ENCODE data around the gene IL20RA. TPM values are rescaled to one million over a fixed set of nuclear protein-coding genes. Genes with fewer than 3 reads are reported as not detected.
"Not testable (repeated sequence)": the region's sequence is repeated elsewhere in the genome, so short reads cannot be mapped to it uniquely, and the experiment has no call there.

The IL20RA gene
- total and polyA plus RNA-seq, 3 experiments from 2014 or later = not detected

GRCh38 chr6:136973781-136974180, 71.0 kb downstream of the IL20RA start:
- H3K9me3 Mint-ChIP-seq, POLR2A ChIA-PET, H3K4me1 Mint-ChIP-seq: not testable (repeated sequence)

GRCh38 chr6:136971609-136972008, 73.2 kb downstream of the IL20RA start:
- Histone ChIP-seq H3K4me3 (ENCODE audit: low read length) (no peak overlapping the region), H3K4me1 (ENCODE audit: insufficient read depth, low read length) (no peaks in the 10 kb centered on the region), H3K9me3 (ENCODE audit: low read length) (no peaks in the 10 kb centered on the region), H3K36me3 (ENCODE audit: insufficient read depth, low read length) (no peaks in the 10 kb centered on the region), H3K27ac (ENCODE audit: low read depth, low read length) (no peak overlapping the region), H3K27me3 (ENCODE audit: insufficient read depth, low read length, poor library complexity, severe bottlenecking) (peaks cover 9% of the 10 kb centered on the region)
- no peaks in the 10 kb centered on the region for H3K36me3 Mint-ChIP-seq
- no peaks in the 10 kb centered on the region for H3K9me3 Mint-ChIP-seq
- DNase-seq = no peak
- peaks cover 0 to 9% (median 4%) of the 10 kb centered on the region in 3 donors for H3K4me1 Mint-ChIP-seq
- POLR2A ChIA-PET = no interaction called here
- H3K27ac Mint-ChIP-seq = no peak overlapping the region
- CTCF ChIA-PET = interaction anchor here (1.8 kb wide), 1 partner anchor 10 kb away, joined by 5 read pairs; no protein-coding TSS in a partner anchor
- H3K27me3 Mint-ChIP-seq = peaks cover 10 to 46% of the 10 kb centered on the region in 2 donors
- H3K4me3 Mint-ChIP-seq = no peak overlapping the region

More at GRCh38 chr6:136973781-136974180, 71.0 kb downstream of the IL20RA start:
- H3K36me3 ChIP-seq (ENCODE audit: insufficient read depth, low read length); H3K4me1 ChIP-seq (ENCODE audit: insufficient read depth, low read length); H3K4me3 Mint-ChIP-seq; H3K27ac Mint-ChIP-seq; DNase-seq; H3K9me3 ChIP-seq (ENCODE audit: low read length); H3K4me3 ChIP-seq (ENCODE audit: low read length); H3K27ac ChIP-seq (ENCODE audit: low read depth, low read length); H3K27me3 ChIP-seq (ENCODE audit: insufficient read depth, low read length, poor library complexity, severe bottlenecking); H3K36me3 Mint-ChIP-seq; CTCF ChIA-PET: not testable (repeated sequence)
- peaks cover 8 to 28% of the 10 kb centered on the region in 2 donors for H3K27me3 Mint-ChIP-seq

DNA sequence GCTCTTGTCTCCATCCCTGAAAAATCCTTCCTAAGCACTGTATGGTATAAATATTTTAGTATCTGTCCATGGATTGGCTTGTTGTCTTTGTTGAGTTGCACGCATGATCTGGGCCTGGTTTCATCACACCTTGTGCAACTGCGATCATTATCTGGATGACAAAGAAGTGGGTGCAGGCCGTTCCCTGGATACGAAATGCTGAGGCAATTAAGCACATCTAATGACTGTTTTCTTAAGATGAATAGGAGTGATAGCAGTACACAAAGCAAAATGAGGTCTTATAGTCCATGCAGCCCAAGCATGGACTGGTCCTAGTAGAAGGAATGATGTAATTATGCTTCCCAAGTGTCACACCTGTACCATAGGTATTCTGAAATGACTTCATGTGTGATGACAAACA, 74.8 kb downstream of the IL20RA start:
- no peaks in the 10 kb centered on the region for H3K4me1 ChIP-seq (ENCODE audit: insufficient read depth, low read length)
- no peaks in the 10 kb centered on the region for H3K36me3 ChIP-seq (ENCODE audit: insufficient read depth, low read length)
- Mint-ChIP-seq H3K27ac (no peak overlapping the region), H3K4me1 (peaks cover 0 to 9% (median 4%) of the 10 kb centered on the region in 3 donors), H3K9me3 (no peaks in the 10 kb centered on the region), H3K4me3 (no peak overlapping the region), H3K27me3 (peaks cover 10 to 54% of the 10 kb centered on the region in 2 donors), H3K36me3 (no peaks in the 10 kb centered on the region)
- no peaks in the 10 kb centered on the region for H3K9me3 ChIP-seq (ENCODE audit: low read length)
- CTCF ChIA-PET = interaction anchor here (1.6 to 3.1 kb wide), 2 partner anchors 14 to 20 kb away, joined by 4 to 8 read pairs; no protein-coding TSS in a partner anchor
- DNase-seq = no peak
- POLR2A ChIA-PET = no interaction called here
- peaks cover 9% of the 10 kb centered on the region for H3K27me3 ChIP-seq (ENCODE audit: insufficient read depth, low read length, poor library complexity, severe bottlenecking)
- H3K4me3 ChIP-seq (ENCODE audit: low read length) = no peak overlapping the region
- no peak overlapping the region for H3K27ac ChIP-seq (ENCODE audit: low read depth, low read length)

DNA sequence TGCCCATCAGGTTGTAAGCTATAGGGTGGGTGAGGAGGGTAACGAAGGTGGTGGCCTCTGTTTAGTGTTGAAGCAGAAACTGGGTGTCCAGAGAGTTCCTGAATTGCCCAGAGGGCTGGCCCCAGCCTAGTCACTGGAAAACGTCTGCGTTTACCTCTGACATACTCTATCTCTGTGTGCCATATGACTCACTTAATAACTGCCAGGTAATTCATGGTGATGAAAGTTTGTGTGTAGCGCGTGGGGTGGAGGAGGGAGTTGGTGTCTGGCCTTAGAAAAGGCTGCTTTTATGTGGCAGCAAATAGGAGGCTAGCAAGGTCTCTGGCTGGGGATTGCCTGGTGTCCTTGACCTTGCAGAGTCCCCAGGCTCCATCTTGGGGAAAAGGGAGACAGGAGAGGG, 75.3 kb downstream of the IL20RA start:
- H3K4me3 Mint-ChIP-seq = no peak overlapping the region
- no peak for DNase-seq
- Histone ChIP-seq H3K4me3 (ENCODE audit: low read length) (no peak overlapping the region), H3K36me3 (ENCODE audit: insufficient read depth, low read length) (no peaks in the 10 kb centered on the region), H3K27me3 (ENCODE audit: insufficient read depth, low read length, poor library complexity, severe bottlenecking) (peaks cover 9% of the 10 kb centered on the region), H3K9me3 (ENCODE audit: low read length) (no peaks in the 10 kb centered on the region), H3K4me1 (ENCODE audit: insufficient read depth, low read length) (no peaks in the 10 kb centered on the region), H3K27ac (ENCODE audit: low read depth, low read length) (no peak overlapping the region)
- H3K27ac Mint-ChIP-seq = no peak overlapping the region
- POLR2A ChIA-PET = no interaction called here
- H3K4me1 Mint-ChIP-seq = peaks cover 0 to 9% (median 4%) of the 10 kb centered on the region in 3 donors
- H3K9me3 Mint-ChIP-seq = no peaks in the 10 kb centered on the region
- H3K27me3 Mint-ChIP-seq = peaks cover 10 to 56% of the 10 kb centered on the region in 2 donors
- CTCF ChIA-PET = interaction anchor here (1.3 to 3.1 kb wide), 3 partner anchors 14 to 20 kb away, joined by 3 to 8 read pairs (median 4); no protein-coding TSS in a partner anchor
- no peaks in the 10 kb centered on the region for H3K36me3 Mint-ChIP-seq

GRCh38 chr6:136968837-136969236, 75.9 kb downstream of the IL20RA start:
- H3K27me3 Mint-ChIP-seq = peaks cover 10 to 56% of the 10 kb centered on the region in 2 donors
- no peak overlapping the region for H3K27ac ChIP-seq (ENCODE audit: low read depth, low read length)

GRCh38 chr6:136967876-136968752, 76.7 kb downstream of the IL20RA start:
- no peaks in the 10 kb centered on the region for H3K36me3 ChIP-seq (ENCODE audit: insufficient read depth, low read length)
- DNase-seq = peak; percentile 24 to 73 (median 39)
- Mint-ChIP-seq H3K27ac (no peak overlapping the region), H3K4me3 (peak overlapping the region in 1 of 7 donors; percentile 5), H3K36me3 (no peaks in the 10 kb centered on the region), H3K27me3 (peaks cover 10 to 56% of the 10 kb centered on the region in 2 donors), H3K4me1 (peaks cover 0 to 9% (median 4%) of the 10 kb centered on the region in 3 donors), H3K9me3 (no peaks in the 10 kb centered on the region)
- H3K4me3 ChIP-seq (ENCODE audit: low read length) = no peak overlapping the region
- no peaks in the 10 kb centered on the region for H3K9me3 ChIP-seq (ENCODE audit: low read length)
- CTCF ChIA-PET = interaction anchor here (0.8 to 3.1 kb wide), 7 partner anchors 13 to 346 kb away, joined by 3 to 8 read pairs (median 3); no protein-coding TSS in a partner anchor
- POLR2A ChIA-PET = interaction anchor here (0.7 kb wide), 1 partner anchor 467 kb away, joined by 3 read pairs; no protein-coding TSS in a partner anchor
- no peak overlapping the region for H3K27ac ChIP-seq (ENCODE audit: low read depth, low read length)
- H3K4me1 ChIP-seq (ENCODE audit: insufficient read depth, low read length) = no peaks in the 10 kb centered on the region
- H3K27me3 ChIP-seq (ENCODE audit: insufficient read depth, low read length, poor library complexity, severe bottlenecking) = peaks cover 9% of the 10 kb centered on the region

More at GRCh38 chr6:136968837-136969236, 75.9 kb downstream of the IL20RA start:
- ChIA-PET CTCF (interaction anchor here (0.8 to 3.1 kb wide), 6 partner anchors 14 to 346 kb away, joined by 3 to 8 read pairs (median 3); no protein-coding TSS in a partner anchor), POLR2A (no interaction called here)
- DNase-seq = no peak
- no peaks in the 10 kb centered on the region for H3K9me3 Mint-ChIP-seq
- H3K4me1 Mint-ChIP-seq = peaks cover 0 to 9% (median 4%) of the 10 kb centered on the region in 3 donors
- no peak overlapping the region for H3K4me3 Mint-ChIP-seq
- Histone ChIP-seq H3K4me1 (ENCODE audit: insufficient read depth, low read length) (no peaks in the 10 kb centered on the region), H3K36me3 (ENCODE audit: insufficient read depth, low read length) (no peaks in the 10 kb centered on the region), H3K27me3 (ENCODE audit: insufficient read depth, low read length, poor library complexity, severe bottlenecking) (peaks cover 9% of the 10 kb centered on the region), H3K4me3 (ENCODE audit: low read length) (no peak overlapping the region), H3K9me3 (ENCODE audit: low read length) (no peaks in the 10 kb centered on the region)
- no peak overlapping the region for H3K27ac Mint-ChIP-seq
- H3K36me3 Mint-ChIP-seq = no peaks in the 10 kb centered on the region

DNA sequence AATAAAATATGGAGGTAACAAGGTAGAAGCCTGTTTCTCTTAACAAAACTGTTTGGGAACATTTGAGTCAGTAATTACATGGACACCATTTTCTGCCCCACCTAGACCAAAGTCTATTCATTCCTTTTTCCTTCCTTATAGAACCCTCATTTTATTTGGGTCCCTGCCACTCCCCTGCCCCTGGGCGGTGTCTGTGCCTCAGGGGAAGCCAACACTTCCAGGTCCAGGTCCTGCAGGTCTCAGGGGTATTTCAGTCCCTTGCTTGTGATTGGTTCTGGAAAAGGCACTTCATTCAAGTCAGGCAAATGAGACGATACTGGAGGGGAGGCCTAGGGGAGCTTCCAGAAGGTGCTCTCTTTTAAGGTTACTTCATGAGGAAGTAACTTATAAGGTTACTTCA, 80.4 kb downstream of the IL20RA start:
- ChIA-PET POLR2A (no interaction called here), CTCF (no interaction called here)
- H3K36me3 Mint-ChIP-seq = no peaks in the 10 kb centered on the region
- Histone ChIP-seq H3K36me3 (ENCODE audit: insufficient read depth, low read length) (no peaks in the 10 kb centered on the region), H3K9me3 (ENCODE audit: low read length) (no peaks in the 10 kb centered on the region), H3K27me3 (ENCODE audit: insufficient read depth, low read length, poor library complexity, severe bottlenecking) (peaks cover 9% of the 10 kb centered on the region), H3K27ac (ENCODE audit: low read depth, low read length) (no peak overlapping the region), H3K4me1 (ENCODE audit: insufficient read depth, low read length) (no peaks in the 10 kb centered on the region), H3K4me3 (ENCODE audit: low read length) (no peak overlapping the region)
- H3K9me3 Mint-ChIP-seq = no peaks in the 10 kb centered on the region
- peaks cover 12 to 50% of the 10 kb centered on the region in 2 donors for H3K27me3 Mint-ChIP-seq
- H3K4me3 Mint-ChIP-seq = no peak overlapping the region
- H3K4me1 Mint-ChIP-seq = peaks cover 0 to 9% (median 4%) of the 10 kb centered on the region in 3 donors
- DNase-seq = no peak
- peak overlapping the region in 1 of 8 donors; percentile 54 for H3K27ac Mint-ChIP-seq

DNA sequence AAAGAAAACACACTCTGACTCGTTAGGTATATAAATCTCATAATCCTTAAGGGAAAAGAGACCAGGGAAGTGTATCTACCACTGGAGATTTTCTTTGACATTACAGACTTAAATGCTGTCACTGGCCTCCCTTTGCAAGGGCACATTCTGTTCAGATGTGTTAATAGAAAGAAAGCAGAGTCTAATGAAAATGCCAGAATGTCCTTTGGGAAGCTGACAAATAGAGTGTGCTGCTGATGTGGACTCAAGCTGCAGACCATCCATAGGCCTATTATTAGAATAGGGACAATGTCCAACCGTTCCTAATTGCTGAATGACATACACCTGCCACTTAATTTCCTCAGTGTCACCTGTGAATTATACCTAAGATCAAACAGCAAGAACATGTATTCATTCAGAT, 81.5 kb downstream of the IL20RA start:
- no peak overlapping the region for H3K4me3 Mint-ChIP-seq
- CTCF ChIA-PET = interaction anchor here (0.9 kb wide), 1 partner anchor 46 kb away, joined by 3 read pairs; no protein-coding TSS in a partner anchor
- peaks cover 9% of the 10 kb centered on the region for H3K27me3 ChIP-seq (ENCODE audit: insufficient read depth, low read length, poor library complexity, severe bottlenecking)
- peaks cover 15 to 53% of the 10 kb centered on the region in 2 donors for H3K27me3 Mint-ChIP-seq
- no peaks in the 10 kb centered on the region for H3K9me3 ChIP-seq (ENCODE audit: low read length)
- H3K27ac ChIP-seq (ENCODE audit: low read depth, low read length) = no peak overlapping the region
- no peaks in the 10 kb centered on the region for H3K36me3 ChIP-seq (ENCODE audit: insufficient read depth, low read length)
- no peak overlapping the region for H3K4me3 ChIP-seq (ENCODE audit: low read length)
- no peaks in the 10 kb centered on the region for H3K9me3 Mint-ChIP-seq
- POLR2A ChIA-PET = no interaction called here
- no peaks in the 10 kb centered on the region for H3K36me3 Mint-ChIP-seq
- peaks cover 0 to 8% (median 3%) of the 10 kb centered on the region in 3 donors for H3K4me1 Mint-ChIP-seq
- DNase-seq = no peak
- H3K27ac Mint-ChIP-seq = no peak overlapping the region
- H3K4me1 ChIP-seq (ENCODE audit: insufficient read depth, low read length) = no peaks in the 10 kb centered on the region
